ENCODE results near the gene LRG1. TPM values are rescaled to one million over a fixed set of nuclear protein-coding genes. Genes with fewer than 3 reads are reported as not detected.

The LRG1 gene
- total and polyA plus RNA-seq, 10 of the 15 experiments (the other 5 are each of a cell fraction or from before 2014, with no cell fraction given): 0.29 to 4.7 (median 0.58) TPM

GRCh38 chr19:4515732-4516131 is 24.1 kb downstream of the LRG1 start:
- no peak overlapping the region for H3K9ac ChIP-seq (ENCODE audit: control insufficient read depth, insufficient read depth, low read length)
- ATAC-seq: no peak
- H3K27ac ChIP-seq (ENCODE audit: control insufficient read depth, insufficient read depth): no peak overlapping the region
- no peak for FAIRE-seq
- H4K20me1 ChIP-seq (ENCODE audit: control insufficient read depth, insufficient read depth): no peaks in the 10 kb centered on the region
- RAD21 ChIA-PET (ENCODE audit: unreplicated experiment): no interaction called here
- intact Hi-C loops (cut with micrococcal nuclease; ENCODE audit: unreplicated experiment) (no loop called here), in situ Hi-C loops (cut with MboI) (no loop called here)
- H3K4me2 ChIP-seq (ENCODE audit: control insufficient read depth, insufficient read depth): no peak overlapping the region
- no peaks in the 10 kb centered on the region for H3K79me2 ChIP-seq (ENCODE audit: control insufficient read depth, insufficient read depth, low read length)
- no peaks in the 10 kb centered on the region for H3K36me3 ChIP-seq (ENCODE audit: control insufficient read depth in 2 of 2, insufficient read depth in 2 of 2, low read length in 1 of 2)
- H3K4me3 ChIP-seq: no peak overlapping the region
- POLR2A ChIA-PET: no interaction called here
- BruUV-seq (replicated peaks): no TSS peak
- CTCF ChIA-PET: interaction anchor here (0.8 to 1.4 kb wide), 3 partner anchors 8 to 21 kb away, joined by 3 to 5 read pairs (median 3); no protein-coding TSS in a partner anchor
- WGBS (ENCODE audit: insufficient coverage, insufficient replicate concordance, low lambda C conversion rate, missing lambda C conversion rate): 53% methylated on average over 5 of the region's 5 CpGs
- no peak for TF ChIP-seq SMARCA5 (IDR thresholded peaks at IDR 0.05)
- no peak for TF ChIP-seq BHLHE40 (IDR thresholded peaks at IDR 0.05; ENCODE audit: borderline replicate concordance in 1 of 2, low read depth in 2 of 2, low read length in 1 of 2)
- no peak for TF ChIP-seq E2F8 (IDR thresholded peaks at IDR 0.05; ENCODE audit: low read depth, partially characterized antibody)
- no peak for TF ChIP-seq SMC3 (IDR thresholded peaks at IDR 0.05; ENCODE audit: borderline replicate concordance, low read length)
- no peak for TF ChIP-seq HDGF (IDR thresholded peaks at IDR 0.05)
- TF ChIP-seq STAT3 (IDR thresholded peaks at IDR 0.05; ENCODE audit: low read depth, low read length): no peak
- no peak for TF ChIP-seq MEF2A (IDR thresholded peaks at IDR 0.05; ENCODE audit: insufficient read depth, low read depth, low read length)
- no peak for TF ChIP-seq BRCA1 (IDR thresholded peaks at IDR 0.05; ENCODE audit: low read depth, low read length)
- no peak for TF ChIP-seq PAX8 (IDR thresholded peaks at IDR 0.05)
- no peak for TF ChIP-seq CEBPB (IDR thresholded peaks at IDR 0.05; ENCODE audit: borderline replicate concordance in 1 of 2, low read depth in 2 of 2, low read length in 2 of 2)
- TF ChIP-seq NFYB (IDR thresholded peaks at IDR 0.05; ENCODE audit: insufficient read depth, low read depth, low read length): no peak
- no peak for TF ChIP-seq EED (IDR thresholded peaks at IDR 0.05; ENCODE audit: low read depth)
- no peak for TF ChIP-seq ATF2 (IDR thresholded peaks at IDR 0.05; ENCODE audit: low read length)
- TF ChIP-seq ZNF274 (IDR thresholded peaks at IDR 0.05; ENCODE audit: insufficient read depth, insufficient read length): no peak
- TF ChIP-seq MYB (IDR thresholded peaks at IDR 0.05; ENCODE audit: borderline replicate concordance, low read depth, low read length): no peak
- TF ChIP-seq ASH2L (IDR thresholded peaks at IDR 0.05; ENCODE audit: borderline replicate concordance, low read depth): no peak
- no peak for TF ChIP-seq NFIC (IDR thresholded peaks at IDR 0.05; ENCODE audit: low read depth, low read length)
- no peak for DNase-seq (ENCODE audit: low read depth, low spot score)
- SMC1A ChIA-PET (ENCODE audit: uncharacterized antibody, unreplicated experiment): no interaction called here
- H3K27me3 ChIP-seq (replicated peaks in 1 of 2; ENCODE audit: control insufficient read depth in 2 of 2, insufficient read depth in 2 of 2, low read length in 1 of 2): no peaks in the 10 kb centered on the region
- no peaks in the 10 kb centered on the region for H3K4me1 ChIP-seq (ENCODE audit: control insufficient read depth, insufficient read depth, low read length)
- H2AFZ ChIP-seq (ENCODE audit: control insufficient read depth, low read depth, low read length): no peak overlapping the region
- no peaks in the 10 kb centered on the region for H3K9me3 ChIP-seq (replicated peaks; ENCODE audit: control insufficient read depth, insufficient read depth, low read length)
